ENCODE data around the gene MAGI2. TPM values are rescaled to one million over a fixed set of nuclear protein-coding genes. Genes with fewer than 3 reads are reported as not detected.

The MAGI2 gene
- total and polyA plus RNA-seq, 4 donors: 0.37 to 4.1 (median 1.4) TPM

DNA sequence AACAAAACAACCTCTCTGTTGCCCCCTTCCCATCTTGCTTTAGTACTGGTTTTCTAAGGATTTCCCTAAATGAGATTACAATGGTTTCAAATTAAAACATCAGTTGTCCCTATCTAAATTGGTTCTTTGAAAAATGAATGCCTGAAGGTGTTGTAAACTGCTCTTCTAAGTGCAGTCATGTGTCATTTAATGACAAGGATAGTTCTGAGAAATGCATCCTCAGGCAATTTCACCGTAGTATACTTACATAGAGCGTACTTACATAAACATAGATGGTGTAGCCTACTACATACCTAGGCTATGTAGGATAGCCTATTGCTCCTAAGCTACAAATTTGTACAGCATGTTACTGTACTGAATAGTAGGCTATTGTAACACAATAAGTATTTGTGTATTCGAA lies 278.1 kb downstream of the MAGI2 start:
- Histone ChIP-seq H3K9ac (ENCODE audit: low read depth in 1 of 2, low read length in 2 of 2) (no peak overlapping the region), H3K36me3 (ENCODE audit: control insufficient read depth in 4 of 4, insufficient read depth in 3 of 4, low read depth in 1 of 4, low read length in 3 of 4) (no peaks in the 10 kb centered on the region), H3K4me3 (ENCODE audit: low read depth in 1 of 3, low read length in 3 of 3) (no peak overlapping the region), H3K27me3 (ENCODE audit: control insufficient read depth in 4 of 4, insufficient read depth in 4 of 4, low read length in 3 of 4) (no peaks in the 10 kb centered on the region), H3K27ac (ENCODE audit: low read depth in 1 of 2, low read length in 2 of 2) (no peak overlapping the region), H3K9me3 (ENCODE audit: control insufficient read depth in 4 of 4, low read length in 3 of 4) (no peaks in the 10 kb centered on the region), H3K4me1 (ENCODE audit: control insufficient read depth in 4 of 4, insufficient read depth in 4 of 4, low read length in 3 of 4) (no peaks in the 10 kb centered on the region)
- 94% methylated on average over 3 of the region's 3 CpGs for WGBS
- DNase-seq (ENCODE audit: low spot score): no peak
- TF ChIP-seq SP1 (IDR thresholded peaks at IDR 0.05) (no peak), GABPA (IDR thresholded peaks at IDR 0.05 in 1 of 2, conservative IDR thresholded peaks at IDR 0.05 in 1 of 2) (no peak), HNF4A (conservative IDR thresholded peaks at IDR 0.05) (no peak), TAF1 (conservative IDR thresholded peaks at IDR 0.05) (no peak), YY1 (IDR thresholded peaks at IDR 0.05) (no peak)
- TF ChIP-seq, protein P1, sequence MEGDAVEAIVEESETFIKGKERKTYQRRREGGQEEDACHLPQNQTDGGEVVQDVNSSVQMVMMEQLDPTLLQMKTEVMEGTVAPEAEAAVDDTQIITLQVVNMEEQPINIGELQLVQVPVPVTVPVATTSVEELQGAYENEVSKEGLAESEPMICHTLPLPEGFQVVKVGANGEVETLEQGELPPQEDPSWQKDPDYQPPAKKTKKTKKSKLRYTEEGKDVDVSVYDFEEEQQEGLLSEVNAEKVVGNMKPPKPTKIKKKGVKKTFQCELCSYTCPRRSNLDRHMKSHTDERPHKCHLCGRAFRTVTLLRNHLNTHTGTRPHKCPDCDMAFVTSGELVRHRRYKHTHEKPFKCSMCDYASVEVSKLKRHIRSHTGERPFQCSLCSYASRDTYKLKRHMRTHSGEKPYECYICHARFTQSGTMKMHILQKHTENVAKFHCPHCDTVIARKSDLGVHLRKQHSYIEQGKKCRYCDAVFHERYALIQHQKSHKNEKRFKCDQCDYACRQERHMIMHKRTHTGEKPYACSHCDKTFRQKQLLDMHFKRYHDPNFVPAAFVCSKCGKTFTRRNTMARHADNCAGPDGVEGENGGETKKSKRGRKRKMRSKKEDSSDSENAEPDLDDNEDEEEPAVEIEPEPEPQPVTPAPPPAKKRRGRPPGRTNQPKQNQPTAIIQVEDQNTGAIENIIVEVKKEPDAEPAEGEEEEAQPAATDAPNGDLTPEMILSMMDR (IDR thresholded peaks at IDR 0.05; ENCODE audit: low read depth, low read length, missing input control): no peak

GRCh38 chr7:79165225-79165624 lies 288.2 kb downstream of the MAGI2 start:
- no peak for DNase-seq (ENCODE audit: low spot score)
- no peak for TF ChIP-seq GABPA (IDR thresholded peaks at IDR 0.05 in 1 of 2, conservative IDR thresholded peaks at IDR 0.05 in 1 of 2)
- TF ChIP-seq SP1 (IDR thresholded peaks at IDR 0.05): no peak
- TF ChIP-seq RXRA (IDR thresholded peaks at IDR 0.05): no peak
- no peak for TF ChIP-seq YY1 (IDR thresholded peaks at IDR 0.05)
- no peak for TF ChIP-seq TAF1 (conservative IDR thresholded peaks at IDR 0.05)
- TF ChIP-seq HNF4A (conservative IDR thresholded peaks at IDR 0.05): no peak
- TF ChIP-seq, protein P1 (IDR thresholded peaks at IDR 0.05; ENCODE audit: low read depth, low read length, missing input control): no peak
- TF ChIP-seq NR2F2 (IDR thresholded peaks at IDR 0.05): no peak
- TF ChIP-seq MAX (IDR thresholded peaks at IDR 0.05): no peak
- TF ChIP-seq, protein P2, sequence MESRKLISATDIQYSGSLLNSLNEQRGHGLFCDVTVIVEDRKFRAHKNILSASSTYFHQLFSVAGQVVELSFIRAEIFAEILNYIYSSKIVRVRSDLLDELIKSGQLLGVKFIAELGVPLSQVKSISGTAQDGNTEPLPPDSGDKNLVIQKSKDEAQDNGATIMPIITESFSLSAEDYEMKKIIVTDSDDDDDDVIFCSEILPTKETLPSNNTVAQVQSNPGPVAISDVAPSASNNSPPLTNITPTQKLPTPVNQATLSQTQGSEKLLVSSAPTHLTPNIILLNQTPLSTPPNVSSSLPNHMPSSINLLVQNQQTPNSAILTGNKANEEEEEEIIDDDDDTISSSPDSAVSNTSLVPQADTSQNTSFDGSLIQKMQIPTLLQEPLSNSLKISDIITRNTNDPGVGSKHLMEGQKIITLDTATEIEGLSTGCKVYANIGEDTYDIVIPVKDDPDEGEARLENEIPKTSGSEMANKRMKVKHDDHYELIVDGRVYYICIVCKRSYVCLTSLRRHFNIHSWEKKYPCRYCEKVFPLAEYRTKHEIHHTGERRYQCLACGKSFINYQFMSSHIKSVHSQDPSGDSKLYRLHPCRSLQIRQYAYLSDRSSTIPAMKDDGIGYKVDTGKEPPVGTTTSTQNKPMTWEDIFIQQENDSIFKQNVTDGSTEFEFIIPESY (IDR thresholded peaks at IDR 0.05): no peak
- TF ChIP-seq JUND (IDR thresholded peaks at IDR 0.05): no peak
- no peak for TF ChIP-seq EGR1 (IDR thresholded peaks at IDR 0.05; ENCODE audit: low read depth in 2 of 2)
- 89% methylated on average over 1 of the region's 1 CpG for WGBS
- H3K9me3 ChIP-seq (ENCODE audit: control insufficient read depth in 4 of 4, low read length in 3 of 4): no peaks in the 10 kb centered on the region
- H3K9ac ChIP-seq (ENCODE audit: low read depth in 1 of 2, low read length in 2 of 2): no peak overlapping the region
- no peak overlapping the region for H3K27ac ChIP-seq (ENCODE audit: low read depth in 1 of 2, low read length in 2 of 2)
- H3K4me1 ChIP-seq (ENCODE audit: control insufficient read depth in 4 of 4, insufficient read depth in 4 of 4, low read length in 3 of 4): peaks cover 0 to 2% (median 0%) of the 10 kb centered on the region in 4 donors
- no peak overlapping the region for H3K4me3 ChIP-seq (ENCODE audit: low read depth in 1 of 3, low read length in 3 of 3)
- H3K36me3 ChIP-seq (ENCODE audit: control insufficient read depth in 4 of 4, insufficient read depth in 3 of 4, low read depth in 1 of 4, low read length in 3 of 4): no peaks in the 10 kb centered on the region
- H3K27me3 ChIP-seq (ENCODE audit: control insufficient read depth in 4 of 4, insufficient read depth in 4 of 4, low read length in 3 of 4): no peaks in the 10 kb centered on the region

Measured in liver (tissue), 9 donors.